Measurements from ENCODE around the gene ERRFI1. TPM values are rescaled to one million over a fixed set of nuclear protein-coding genes. Genes with fewer than 3 reads are reported as not detected.

ERRFI1 gene
- total RNA-seq, 1 donor from 2014 or later = 12.8 TPM

DNA sequence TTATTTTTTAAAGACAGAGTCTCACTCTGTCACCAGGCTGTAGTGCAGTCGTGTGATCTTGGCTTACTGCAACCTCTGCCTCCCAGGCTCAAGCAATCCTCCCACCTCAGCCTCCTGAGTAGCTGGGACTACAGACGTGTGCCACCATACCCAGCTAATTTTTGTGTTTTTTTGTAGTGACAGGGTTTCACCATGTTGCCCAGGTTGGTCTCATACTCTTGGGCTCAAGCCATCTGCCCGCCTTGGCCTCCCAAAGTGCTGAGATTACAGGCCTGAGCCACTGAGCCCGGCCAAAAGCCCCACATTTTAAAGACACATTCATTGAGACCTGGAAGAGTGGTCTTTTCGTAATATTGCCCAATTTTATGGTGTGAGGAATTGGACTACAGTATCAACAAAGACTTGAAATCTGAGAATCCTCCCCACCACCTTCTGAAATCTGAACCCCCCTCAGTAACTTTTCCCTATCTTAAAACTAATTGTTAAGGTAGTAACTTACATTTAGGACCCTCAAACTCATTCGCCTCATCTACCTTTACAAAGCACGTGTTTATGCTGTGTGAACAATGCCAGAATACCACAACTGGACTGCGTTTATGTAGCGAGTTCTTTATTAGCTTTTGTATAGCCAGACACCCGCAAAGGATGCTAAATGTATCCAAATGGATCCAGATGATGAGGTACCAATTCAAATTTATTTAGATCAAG is 2.7 kb downstream of the ERRFI1 start:
- intact Hi-C loops (cut with DNase I) = no loop called here
- ATAC-seq (no peak), DNase-seq (ENCODE audit: missing footprints) (no peak)

DNA sequence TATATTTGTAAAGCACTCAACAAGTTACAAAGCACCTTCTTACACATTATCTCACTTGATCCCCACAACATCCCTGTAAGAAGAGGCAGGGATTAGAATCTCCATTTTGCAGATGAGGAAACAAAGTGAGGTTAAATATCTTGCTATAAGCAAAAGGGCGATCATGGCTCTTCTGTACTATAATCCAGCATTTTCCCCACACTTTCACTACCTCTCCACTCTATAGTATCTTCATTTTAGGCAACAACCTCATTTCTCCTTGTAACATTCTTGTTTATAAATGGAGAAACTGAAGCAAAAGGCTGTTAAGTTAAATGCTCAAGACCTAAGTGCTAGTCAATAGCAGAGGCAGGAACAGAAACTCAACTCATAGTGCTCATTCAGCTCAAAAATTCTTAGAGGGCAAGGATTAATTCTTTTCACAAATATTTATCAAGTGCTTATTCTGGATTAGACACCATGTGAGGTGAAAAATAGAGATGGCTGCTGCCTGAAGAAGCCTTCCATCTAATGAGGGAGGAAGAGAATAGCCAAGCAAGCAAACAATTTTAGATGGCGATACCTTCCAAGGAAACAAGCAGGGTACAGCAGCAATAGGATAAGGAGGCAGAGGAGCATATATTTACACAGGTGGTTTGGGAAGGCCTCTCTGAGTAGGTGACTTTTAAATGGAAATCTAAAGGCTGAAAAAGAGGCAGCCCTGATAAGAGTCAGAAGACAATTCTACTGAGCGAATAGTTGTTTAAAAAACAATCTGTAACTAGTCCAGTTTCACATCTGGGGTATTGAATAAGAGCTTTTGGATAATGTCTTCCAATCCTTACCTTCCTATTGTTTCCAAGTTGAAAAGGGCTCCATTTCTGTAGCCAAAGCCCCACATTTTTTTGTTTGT is 3.5 kb downstream of the ERRFI1 start:
- DNase-seq (ENCODE audit: missing footprints) (no peak), ATAC-seq (no peak)
- intact Hi-C loops (cut with DNase I) = no loop called here

DNA sequence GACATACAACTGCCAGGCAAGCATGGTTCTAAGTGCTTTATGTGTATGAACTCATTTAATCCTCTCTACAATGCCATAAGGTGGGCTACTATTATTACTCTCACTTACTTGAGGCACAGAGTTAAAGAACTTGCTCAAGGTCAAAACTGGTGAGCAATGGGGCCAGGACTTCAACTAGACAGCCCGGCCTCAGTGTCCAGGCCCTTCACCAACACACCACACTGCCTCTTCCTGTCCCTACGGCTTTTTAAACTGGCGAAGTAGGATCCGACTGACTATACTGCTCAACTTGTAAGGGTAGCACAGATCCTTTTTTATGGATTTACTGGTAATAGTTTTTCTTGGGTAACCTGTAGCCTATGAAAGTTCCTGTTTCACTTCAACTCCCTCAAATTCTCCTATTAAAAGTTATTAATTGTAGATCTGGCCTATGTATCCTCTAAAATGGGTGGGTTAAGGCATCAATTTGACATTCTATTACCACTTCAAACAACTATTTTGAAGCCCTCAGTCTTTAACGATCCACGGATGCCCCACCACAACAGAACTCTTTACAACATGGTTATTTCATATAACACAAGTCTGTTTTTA is 4.3 kb downstream of the ERRFI1 start:
- DNase-seq (ENCODE audit: missing footprints) (no peak), ATAC-seq (no peak)
- intact Hi-C loops (cut with DNase I) = no loop called here

DNA sequence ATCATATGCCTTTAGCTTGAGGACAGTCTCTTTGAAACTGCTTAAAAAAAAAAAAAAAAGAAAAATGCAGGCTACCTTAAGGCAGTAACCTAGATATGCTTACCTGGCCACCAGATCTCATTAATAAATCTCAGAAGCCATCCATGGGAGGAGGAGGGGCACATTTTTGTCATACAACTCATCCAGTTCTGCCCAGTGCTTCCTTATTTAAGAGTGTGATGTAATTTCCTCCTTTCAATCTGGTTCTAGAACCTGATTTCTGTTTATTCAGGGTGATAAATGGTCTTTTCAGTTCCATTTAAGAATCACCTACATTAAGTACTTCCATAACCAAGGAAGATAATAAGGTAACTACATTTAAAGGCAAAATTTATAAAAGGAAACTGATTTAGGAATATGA is 6.1 kb downstream of the ERRFI1 start:
- ATAC-seq (no peak), DNase-seq (ENCODE audit: missing footprints) (no peak)
- intact Hi-C loops (cut with DNase I) = no loop called here

DNA sequence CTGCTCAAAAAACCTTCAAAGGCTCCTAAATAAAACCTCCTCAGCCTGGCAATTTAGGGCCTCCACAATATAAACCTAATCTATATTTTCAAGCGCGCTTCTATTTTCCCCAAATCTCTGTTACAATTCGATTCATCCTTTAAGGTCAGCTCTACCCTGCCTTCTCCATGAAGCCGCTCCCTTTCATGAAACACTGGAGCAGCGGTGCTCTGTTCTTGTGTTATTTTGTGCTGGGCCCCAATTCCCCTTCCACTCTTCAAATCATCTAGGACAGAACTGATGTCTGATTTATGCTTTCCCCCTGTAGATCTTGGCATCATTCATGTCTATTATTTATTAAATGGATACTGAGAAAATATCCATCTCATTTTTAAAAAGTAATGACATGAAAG is 6.9 kb downstream of the ERRFI1 start:
- intact Hi-C loops (cut with DNase I) = no loop called here
- no peak for ATAC-seq

DNA sequence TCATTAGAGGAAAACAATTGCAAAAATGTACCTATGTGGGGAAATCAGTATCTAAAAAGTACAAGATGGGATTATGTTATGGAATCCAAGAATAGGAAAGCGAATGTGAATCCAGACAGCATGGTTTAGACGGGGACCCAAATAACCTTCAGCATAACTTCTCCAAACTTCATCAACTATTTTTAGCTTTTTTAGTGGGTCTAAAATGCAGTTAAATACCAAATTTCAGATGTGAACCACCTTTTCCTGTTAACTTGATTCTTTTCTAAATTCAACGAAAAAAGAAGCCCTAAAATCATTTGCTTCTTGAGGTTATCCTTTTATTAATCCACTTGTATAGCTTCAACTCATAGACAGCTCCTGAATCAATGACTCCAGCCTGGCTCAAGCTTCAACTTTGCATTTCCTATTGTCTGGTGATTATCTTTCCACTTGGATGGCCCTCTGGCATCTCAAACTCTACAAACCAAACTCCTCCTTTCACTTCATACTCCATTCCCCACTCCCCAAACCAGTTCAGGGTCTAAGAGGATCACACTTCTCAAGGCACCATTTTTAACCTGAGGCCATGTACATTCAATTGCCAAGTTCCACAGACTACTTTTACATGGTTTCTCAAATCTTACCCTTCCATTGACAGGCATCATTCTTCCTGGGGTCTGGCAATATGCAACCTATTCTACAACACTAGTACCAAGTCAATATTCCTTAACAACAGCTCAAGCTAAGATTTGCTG is 7.4 kb downstream of the ERRFI1 start:
- ATAC-seq (no peak), DNase-seq (ENCODE audit: missing footprints) (no peak)
- intact Hi-C loops (cut with DNase I) = no loop called here

More for the DNA sequence above, 6.9 kb downstream of the ERRFI1 start:
- no peak for DNase-seq (ENCODE audit: missing footprints)

DNA sequence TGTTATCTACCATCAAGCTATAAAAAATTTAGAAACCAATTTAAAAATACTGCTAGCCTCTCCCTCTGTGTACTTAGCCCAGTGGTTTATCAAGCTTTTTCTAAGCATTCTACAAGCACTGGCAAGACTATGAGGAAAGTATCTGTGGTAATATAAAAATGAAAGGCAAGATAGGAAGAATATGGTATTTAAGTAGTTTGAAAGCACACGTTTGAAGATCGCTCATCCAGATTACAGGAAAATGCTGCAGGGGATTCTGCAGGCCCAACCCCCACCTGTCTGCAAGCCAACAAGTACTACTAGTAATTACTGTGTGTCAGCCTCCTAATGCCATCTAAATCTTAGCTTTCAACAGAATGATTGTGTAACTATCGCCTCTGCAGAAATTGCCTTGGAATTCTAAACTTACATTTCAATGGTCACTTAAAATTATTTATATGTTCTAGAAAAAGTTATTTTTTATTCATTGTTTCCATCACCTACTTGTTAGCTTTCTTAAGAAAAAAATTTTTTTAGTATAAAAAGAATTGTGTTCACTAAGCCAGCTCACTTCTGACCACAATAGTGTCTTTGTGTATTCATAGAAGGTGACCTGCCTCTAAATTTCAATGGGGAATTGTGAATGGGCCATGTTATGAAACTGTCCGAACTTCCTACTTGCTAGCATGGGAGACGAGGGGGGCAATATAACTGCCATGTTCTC is 8.5 kb downstream of the ERRFI1 start:
- no peak for DNase-seq (ENCODE audit: missing footprints)
- no peak for ATAC-seq
- intact Hi-C loops (cut with DNase I) = no loop called here

DNA sequence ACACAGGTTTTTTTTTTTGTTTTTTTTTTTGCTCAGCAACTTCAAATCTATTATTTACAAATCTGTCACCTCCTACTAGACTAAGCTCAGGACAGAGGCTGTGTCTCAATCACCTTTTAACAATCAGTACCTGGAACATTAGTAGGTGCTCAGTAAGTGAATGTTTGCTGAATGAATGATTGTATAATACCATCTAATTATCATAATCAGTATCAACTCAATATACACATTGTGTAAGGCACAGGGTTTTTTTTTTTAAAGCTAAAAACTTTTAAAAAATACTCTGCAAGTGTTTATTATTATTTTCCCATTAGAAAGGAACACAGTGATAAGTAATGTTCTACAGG is 9.2 kb downstream of the ERRFI1 start:
- intact Hi-C loops (cut with DNase I) = no loop called here
- DNase-seq (ENCODE audit: missing footprints) (no peak), ATAC-seq (no peak)

DNA sequence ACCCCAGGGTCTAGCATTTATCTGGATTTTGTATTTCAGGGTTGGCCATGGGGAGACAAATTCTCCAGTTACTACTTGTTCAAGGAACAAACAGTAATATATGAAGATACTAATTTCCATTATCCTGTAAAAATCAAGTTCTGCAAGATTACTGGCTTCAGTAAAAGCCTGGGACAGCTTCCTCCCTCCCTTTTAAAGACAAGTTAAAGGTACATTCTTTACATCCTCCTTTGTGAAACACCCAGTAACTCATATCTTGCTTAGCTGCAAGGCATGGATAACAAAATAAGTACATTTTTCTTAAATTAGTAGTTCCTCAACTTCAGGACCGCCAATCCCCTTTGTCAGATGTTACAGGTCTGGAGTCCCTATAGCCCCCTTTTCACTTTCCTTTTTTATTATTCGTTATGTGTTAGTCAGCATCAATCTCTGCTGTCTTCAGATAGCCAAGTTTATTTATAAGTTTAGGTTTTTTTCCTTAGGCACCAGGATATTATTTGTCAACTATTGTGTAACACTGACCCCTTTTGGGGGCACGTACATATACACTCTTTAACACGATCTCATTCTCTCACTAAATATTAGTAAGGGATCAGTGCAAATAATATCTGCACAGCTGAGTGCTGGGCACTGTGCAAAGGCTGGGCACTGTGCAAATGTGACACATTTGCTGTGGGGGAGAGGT is 9.8 kb downstream of the ERRFI1 start:
- intact Hi-C loops (cut with DNase I) = no loop called here
- ATAC-seq = no peak
- no peak for DNase-seq (ENCODE audit: missing footprints)

DNA sequence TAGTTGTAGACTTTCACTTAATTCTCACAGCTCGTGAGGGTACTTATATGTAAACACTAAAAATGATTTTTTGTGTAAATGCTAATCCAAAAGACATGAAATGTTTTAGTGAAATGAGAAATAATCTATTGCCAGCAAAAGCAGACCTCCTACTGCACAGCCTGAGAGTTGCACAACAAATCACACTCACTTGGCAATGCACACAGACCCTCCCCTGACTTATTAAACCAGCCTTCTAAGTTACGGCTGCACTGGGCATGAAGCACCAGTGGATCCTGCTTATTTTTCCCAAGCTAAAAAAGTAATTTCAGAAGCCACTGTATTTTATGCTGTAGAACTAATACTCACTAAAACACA is 10.3 kb downstream of the ERRFI1 start:
- ATAC-seq (peak; percentile 87), DNase-seq (ENCODE audit: missing footprints) (peak; percentile 69)
- intact Hi-C loops (cut with DNase I) = no loop called here

DNA sequence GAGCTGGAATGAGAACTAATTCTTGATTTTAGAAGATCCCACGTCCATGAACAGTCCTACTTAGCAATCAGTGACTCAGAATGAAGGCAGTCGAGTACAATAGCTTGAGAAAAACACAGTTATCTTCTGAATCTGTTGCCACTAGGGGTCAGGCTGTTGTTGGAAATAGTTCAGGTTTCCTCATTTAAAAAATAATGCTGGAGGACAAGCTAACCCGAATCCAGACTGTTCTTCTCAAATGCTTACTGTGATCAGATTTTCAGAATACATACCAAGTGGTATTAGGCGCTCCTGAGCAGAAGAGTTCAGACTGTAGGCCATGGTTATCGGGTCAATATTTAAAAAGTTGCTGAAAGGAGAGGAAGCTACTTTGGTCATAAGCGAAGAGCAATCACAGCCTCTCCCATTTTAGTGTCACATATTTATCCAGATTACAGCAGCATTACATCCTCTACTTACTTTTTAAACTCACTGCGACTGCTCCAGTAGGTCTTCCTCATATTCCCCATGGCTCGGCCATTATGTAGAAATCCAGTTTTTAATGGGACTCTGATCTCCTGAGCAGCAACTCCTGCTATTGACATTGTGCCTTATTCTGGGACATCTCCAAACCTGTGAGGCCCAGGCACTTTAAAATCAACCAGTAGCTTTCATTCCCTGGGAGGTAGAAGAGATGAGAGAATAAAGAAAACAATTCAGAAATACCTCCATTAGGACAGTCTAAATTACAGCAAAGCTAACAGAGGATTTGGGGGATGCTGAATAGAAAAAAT is 10.9 kb downstream of the ERRFI1 start:
- ATAC-seq (peak; percentile 74), DNase-seq (ENCODE audit: missing footprints) (no peak)
- intact Hi-C loops (cut with DNase I) = no loop called here

DNA sequence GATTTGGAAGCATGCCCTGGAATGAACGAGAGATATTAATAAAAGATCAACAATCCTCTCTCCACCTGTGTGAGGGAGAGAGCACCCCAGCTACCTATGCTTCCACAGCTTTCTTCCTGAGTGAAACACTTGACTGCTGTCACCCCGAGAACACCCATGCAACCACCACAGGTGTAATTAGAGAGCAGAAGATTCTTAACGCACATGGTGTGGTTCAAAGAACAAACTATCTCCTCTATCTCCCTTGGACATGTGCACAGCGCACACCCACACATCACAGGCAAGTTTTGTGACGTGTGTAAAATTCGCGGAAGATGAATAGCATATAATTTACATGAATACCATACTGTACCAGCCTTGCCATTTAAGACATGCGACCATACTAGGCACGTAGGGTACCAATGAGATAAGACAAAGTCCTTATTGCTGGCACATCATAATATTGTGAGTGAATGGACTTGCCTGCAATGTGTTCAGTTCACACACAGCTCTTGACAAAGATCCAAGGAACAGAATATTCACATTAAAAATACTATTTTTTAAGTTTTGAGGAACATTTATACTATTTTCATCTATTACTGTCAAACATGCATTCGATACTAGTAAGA is 11.6 kb downstream of the ERRFI1 start:
- intact Hi-C loops (cut with DNase I) = no loop called here
- DNase-seq (ENCODE audit: missing footprints) = no peak

DNA sequence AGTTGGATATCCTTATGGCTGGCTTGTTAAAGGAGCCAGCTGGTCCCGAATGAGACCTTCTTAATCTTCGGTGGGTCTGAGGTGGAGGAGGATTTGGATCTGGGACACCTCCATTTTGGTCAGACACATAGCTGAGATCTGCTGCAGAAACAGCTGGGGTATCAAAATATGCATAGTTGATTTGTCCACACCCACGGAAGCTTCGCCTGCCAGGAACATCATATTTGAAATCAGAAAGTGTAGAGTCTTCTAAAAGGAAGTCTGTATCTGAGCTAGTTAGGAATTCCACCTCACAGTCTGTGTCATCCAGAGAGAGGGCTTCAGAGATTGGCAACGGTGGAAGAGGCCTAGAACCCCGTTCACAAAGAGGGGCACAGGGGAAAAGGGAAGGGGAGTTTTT is 12.3 kb downstream of the ERRFI1 start:
- DNase-seq (ENCODE audit: missing footprints) (no peak), ATAC-seq (no peak)
- intact Hi-C loops (cut with DNase I) = no loop called here

More for the DNA sequence above, 11.6 kb downstream of the ERRFI1 start:
- no peak for ATAC-seq

DNA sequence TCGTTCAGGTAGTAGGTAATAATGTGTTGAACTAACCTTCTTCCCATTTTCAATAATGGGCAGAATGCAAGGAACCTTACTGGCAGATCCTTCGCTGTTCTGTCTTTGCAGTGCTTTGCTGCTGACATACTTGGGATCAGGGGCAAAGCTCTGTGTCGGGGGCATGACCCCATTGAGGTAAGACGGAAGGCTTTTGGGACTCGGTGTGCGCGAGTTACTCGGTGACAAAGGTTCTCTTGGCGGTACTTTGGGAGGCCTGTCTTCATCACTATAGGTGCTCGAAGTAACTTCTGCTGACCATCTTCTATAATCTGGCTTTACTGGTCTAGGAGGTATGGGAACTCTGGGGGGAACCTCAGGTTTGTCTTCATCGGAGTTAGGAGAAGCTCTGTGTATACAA is 12.7 kb downstream of the ERRFI1 start:
- intact Hi-C loops (cut with DNase I) = no loop called here
- ATAC-seq = no peak

DNA sequence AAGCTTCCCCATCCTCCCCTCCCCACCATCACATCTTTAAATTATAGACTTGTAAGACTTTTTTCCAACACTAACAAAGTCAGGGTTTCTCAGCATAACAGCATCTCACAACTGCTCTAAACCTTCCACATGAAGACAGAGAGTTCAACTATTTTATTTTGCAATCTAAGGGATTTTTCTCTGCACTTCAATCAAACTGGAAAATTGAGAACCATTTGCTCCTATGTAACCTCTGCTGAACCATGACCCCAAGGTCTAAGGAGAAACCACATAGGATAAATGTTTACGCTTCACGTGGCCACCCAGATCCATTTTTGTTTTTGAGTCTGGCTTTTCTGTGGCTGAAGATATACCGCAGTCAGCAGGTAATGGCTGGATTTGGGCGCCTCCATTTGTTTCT is 13.2 kb downstream of the ERRFI1 start:
- intact Hi-C loops (cut with DNase I) = no loop called here
- ATAC-seq (no peak), DNase-seq (ENCODE audit: missing footprints) (no peak)

More for the DNA sequence above, 12.7 kb downstream of the ERRFI1 start:
- DNase-seq (ENCODE audit: missing footprints) = no peak

DNA sequence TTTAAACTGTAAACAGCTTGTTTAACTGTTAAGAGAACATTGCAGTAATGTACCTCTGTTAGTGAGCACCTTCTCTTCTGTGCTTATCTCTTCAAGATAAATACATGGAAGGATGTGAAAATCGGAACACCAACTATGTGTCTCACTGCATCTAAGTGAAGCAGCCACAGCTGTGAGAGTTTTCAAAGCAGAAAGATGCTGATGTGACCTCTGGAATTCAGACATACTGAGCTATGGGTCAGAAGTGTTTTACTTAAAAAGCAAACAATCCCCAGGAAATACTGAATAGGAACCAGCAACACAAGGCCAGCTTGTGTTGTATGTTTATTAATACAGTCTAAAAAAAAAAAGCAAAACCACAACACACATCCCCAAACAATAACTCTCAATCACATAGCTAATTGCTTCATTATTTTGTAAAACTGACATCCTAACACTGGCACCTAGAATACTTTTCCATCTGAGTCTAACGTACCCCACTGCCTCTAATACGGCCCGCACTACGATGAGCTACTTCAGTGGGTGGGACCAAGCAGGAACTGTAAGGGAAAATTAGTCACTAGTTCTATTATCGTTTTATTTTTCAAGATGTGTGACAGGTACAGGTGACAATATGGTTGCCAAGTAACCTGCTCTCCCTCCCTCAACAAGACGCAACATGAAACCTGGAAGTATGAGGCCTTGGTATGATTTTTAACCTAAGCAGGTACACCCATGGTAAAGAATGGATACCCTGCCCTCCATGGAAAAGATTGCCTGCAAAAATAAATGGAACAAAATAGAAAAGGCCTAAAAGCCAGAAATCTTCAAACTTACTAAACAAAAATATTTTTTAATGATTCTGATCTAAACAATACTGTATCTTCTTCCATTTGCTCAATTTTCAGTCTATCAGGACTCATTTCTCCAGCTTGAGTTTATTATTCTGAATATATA is 13.9 kb downstream of the ERRFI1 start:
- no peak for DNase-seq (ENCODE audit: missing footprints)
- ATAC-seq = no peak
- intact Hi-C loops (cut with DNase I) = no loop called here

Measured in Right ventricle myocardium inferior (tissue), 1 donor.